MM.1S (cell line): Measurements from ENCODE around the gene LARP1B.

Source experiments
- EZH2 ChIP-seq: fragments of 300-600 bp; sonication (generic); optimal IDR thresholded peaks from 2 replicates; pipeline ENCODE3; 2017; ENCODE audit warnings: low read depth, mild to moderate bottlenecking, antibody characterized with exemption, low read length, mixed read lengths
- EZH2phosphoT487 ChIP-seq: fragments of 300-600 bp; sonication (generic); IDR thresholded peaks from 2 replicates; pipeline ENCODE4 v1.6.1; 2018; ENCODE audit warnings: antibody characterized with exemption, low read length
- TF ChIP-seq, protein P1 (sequence below): fragments of 300-600 bp; sonication (generic); IDR thresholded peaks from 2 replicates; pipeline ENCODE4 v1.5.1; 2016; ENCODE audit warnings: antibody characterized with exemption, low read length, mixed read lengths

DNA sequence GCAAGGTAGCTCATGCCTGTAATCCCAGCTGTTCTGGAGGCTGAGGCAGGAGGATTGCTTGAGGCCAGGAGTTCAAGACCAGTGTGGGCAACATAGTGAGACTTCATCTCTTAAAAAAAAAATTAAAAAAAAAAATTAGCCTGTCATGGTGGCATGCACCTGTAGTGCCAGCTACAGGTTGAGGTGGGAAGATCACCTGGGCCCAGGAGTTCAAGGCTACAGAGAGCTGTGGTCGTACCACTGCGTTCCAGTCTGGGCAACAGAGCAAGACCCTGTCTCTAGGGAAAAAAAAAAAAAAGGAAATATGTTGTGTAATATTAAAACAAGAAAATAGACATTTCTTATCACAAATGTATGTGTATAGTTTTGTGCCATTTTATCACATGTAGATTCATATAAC is 97.8 kb downstream of the LARP1B start:
- TF ChIP-seq EZH2phosphoT487 (no peak), EZH2 (no peak)
- TF ChIP-seq, protein P1, sequence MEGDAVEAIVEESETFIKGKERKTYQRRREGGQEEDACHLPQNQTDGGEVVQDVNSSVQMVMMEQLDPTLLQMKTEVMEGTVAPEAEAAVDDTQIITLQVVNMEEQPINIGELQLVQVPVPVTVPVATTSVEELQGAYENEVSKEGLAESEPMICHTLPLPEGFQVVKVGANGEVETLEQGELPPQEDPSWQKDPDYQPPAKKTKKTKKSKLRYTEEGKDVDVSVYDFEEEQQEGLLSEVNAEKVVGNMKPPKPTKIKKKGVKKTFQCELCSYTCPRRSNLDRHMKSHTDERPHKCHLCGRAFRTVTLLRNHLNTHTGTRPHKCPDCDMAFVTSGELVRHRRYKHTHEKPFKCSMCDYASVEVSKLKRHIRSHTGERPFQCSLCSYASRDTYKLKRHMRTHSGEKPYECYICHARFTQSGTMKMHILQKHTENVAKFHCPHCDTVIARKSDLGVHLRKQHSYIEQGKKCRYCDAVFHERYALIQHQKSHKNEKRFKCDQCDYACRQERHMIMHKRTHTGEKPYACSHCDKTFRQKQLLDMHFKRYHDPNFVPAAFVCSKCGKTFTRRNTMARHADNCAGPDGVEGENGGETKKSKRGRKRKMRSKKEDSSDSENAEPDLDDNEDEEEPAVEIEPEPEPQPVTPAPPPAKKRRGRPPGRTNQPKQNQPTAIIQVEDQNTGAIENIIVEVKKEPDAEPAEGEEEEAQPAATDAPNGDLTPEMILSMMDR: no peak
